Liver (tissue), 9 donors: ENCODE measurements around the gene MPZL2. TPM values are rescaled to one million over a fixed set of nuclear protein-coding genes. Genes with fewer than 3 reads are reported as not detected.

Source experiments
- DNase-seq: peaks from one replicate; pipeline ENCODE4 v3.0.0-alpha.2; 2017; ENCODE audit warnings: low spot score
- H3K27ac ChIP-seq, 2 donors: one replicate each; pipeline ENCODE4 v1.7.0; 2013; ENCODE audit warnings: inconsistent platforms in 2 of 2, low read length in 2 of 2, control low read depth in 1 of 2, low read depth in 1 of 2, mild to moderate bottlenecking in 1 of 2
- H3K27me3 ChIP-seq, 4 donors: one replicate each; pipeline versions ENCODE4 v1.6.1 to v1.7.0; 2013; ENCODE audit warnings: low read length in 3 of 4, inconsistent platforms in 1 of 4, mild to moderate bottlenecking in 1 of 4, moderate library complexity in 1 of 4; ENCODE audit not compliant: control insufficient read depth in 4 of 4, insufficient read depth in 4 of 4
- H3K36me3 ChIP-seq, 4 donors: one replicate each; pipeline versions ENCODE4 v1.6.1 to v1.7.0; 2013; ENCODE audit warnings: low read length in 3 of 4, mild to moderate bottlenecking in 3 of 4, low read depth in 1 of 4, moderate library complexity in 1 of 4; ENCODE audit not compliant: control insufficient read depth in 4 of 4, insufficient read depth in 3 of 4
- H3K4me1 ChIP-seq, 4 donors: one replicate each; pipeline versions ENCODE4 v1.6.1 to v1.7.0; 2013; ENCODE audit warnings: low read length in 3 of 4, mild to moderate bottlenecking in 3 of 4, moderate library complexity in 1 of 4; ENCODE audit not compliant: control insufficient read depth in 4 of 4, insufficient read depth in 4 of 4
- H3K4me3 ChIP-seq, 3 donors: one replicate each; pipeline versions ENCODE4 v1.6.1 to v1.7.0; 2013; ENCODE audit warnings: low read length in 3 of 3, control low read depth in 1 of 3, low read depth in 1 of 3, mild to moderate bottlenecking in 1 of 3
- H3K9ac ChIP-seq, 2 donors: one replicate each; pipeline ENCODE4 v1.7.0; 2013; ENCODE audit warnings: low read length in 2 of 2, mild to moderate bottlenecking in 2 of 2, moderate library complexity in 2 of 2, control low read depth in 1 of 2, low read depth in 1 of 2
- H3K9me3 ChIP-seq, 4 donors: one replicate each; pipeline versions ENCODE4 v1.6.1 to v1.7.0; 2013; ENCODE audit warnings: low read length in 3 of 4; ENCODE audit not compliant: control insufficient read depth in 4 of 4
- ATF3 ChIP-seq: IDR thresholded peaks from 2 replicates; pipeline ENCODE4 v1.6.1; 2016; ENCODE audit warnings: antibody characterized with exemption
- CTCF ChIP-seq: fragments of 150-350 bp; IDR thresholded peaks from 2 replicates; pipeline ENCODE4 v1.5.1; 2017; ENCODE audit warnings: improper control_type of control experiment, low read depth, low read length; ENCODE audit not compliant: missing input control
- EGR1 ChIP-seq, 2 donors: IDR thresholded peaks; 2 replicates each; pipeline ENCODE4 v1.6.1; 2016 to 2018; ENCODE audit warnings: antibody characterized with exemption in 2 of 2, low read depth in 2 of 2
- FOXA1 ChIP-seq: IDR thresholded peaks from 2 replicates; pipeline ENCODE4 v1.6.1; 2016; ENCODE audit warnings: antibody characterized with exemption
- FOXA2 ChIP-seq: IDR thresholded peaks from 2 replicates; pipeline ENCODE4 v1.6.1; 2016; ENCODE audit warnings: antibody characterized with exemption
- GABPA ChIP-seq, 2 donors: IDR thresholded peaks in 1 of 2; conservative IDR thresholded peaks in 1 of 2; 2 replicates each; pipeline ENCODE4 v1.6.1; 2016; ENCODE audit warnings: antibody characterized with exemption in 2 of 2, mild to moderate bottlenecking in 1 of 2, moderate library complexity in 1 of 2
- HNF4A ChIP-seq, 2 donors: conservative IDR thresholded peaks; 2 replicates each; pipeline ENCODE4 v1.6.1; 2016; ENCODE audit warnings: antibody characterized with exemption in 2 of 2, mild to moderate bottlenecking in 2 of 2
- HNF4G ChIP-seq: IDR thresholded peaks from 2 replicates; pipeline ENCODE4 v1.6.1; 2016; ENCODE audit warnings: antibody characterized with exemption
- JUND ChIP-seq, 2 donors: IDR thresholded peaks; 2 replicates each; pipeline ENCODE4 v1.6.1; 2016; ENCODE audit warnings: antibody characterized with exemption in 2 of 2
- MAX ChIP-seq: IDR thresholded peaks from 2 replicates; pipeline ENCODE4 v1.6.1; 2016; ENCODE audit warnings: antibody characterized with exemption
- NR2F2 ChIP-seq: IDR thresholded peaks from 2 replicates; pipeline ENCODE4 v1.6.1; 2016; ENCODE audit warnings: antibody characterized with exemption
- RAD21 ChIP-seq, 2 donors: IDR thresholded peaks; 2 replicates each; pipeline ENCODE4 v1.6.1; 2016; ENCODE audit warnings: antibody characterized with exemption in 2 of 2, mild to moderate bottlenecking in 2 of 2
- REST ChIP-seq: IDR thresholded peaks from 2 replicates; pipeline ENCODE4 v1.6.1; 2016; ENCODE audit warnings: antibody characterized with exemption, mild to moderate bottlenecking
- RXRA ChIP-seq, 2 donors: IDR thresholded peaks; 2 replicates each; pipeline ENCODE4 v1.6.1; 2017 to 2018; ENCODE audit warnings: antibody characterized with exemption in 2 of 2, mild to moderate bottlenecking in 1 of 2
- SP1 ChIP-seq: IDR thresholded peaks from 2 replicates; pipeline ENCODE4 v1.6.1; 2018; ENCODE audit warnings: antibody characterized with exemption, mild to moderate bottlenecking
- TAF1 ChIP-seq: conservative IDR thresholded peaks from 2 replicates; pipeline ENCODE4 v1.6.1; 2016; ENCODE audit warnings: antibody characterized with exemption, mild to moderate bottlenecking
- YY1 ChIP-seq: IDR thresholded peaks from 2 replicates; pipeline ENCODE4 v1.6.1; 2016; ENCODE audit warnings: antibody characterized with exemption, mild to moderate bottlenecking
- ZBTB33 ChIP-seq: IDR thresholded peaks from 2 replicates; pipeline ENCODE4 v1.6.1; 2016; ENCODE audit warnings: antibody characterized with exemption
- WGBS: extraction: QIAGEN DNeasy Blood & Tissue Kit; methylation state at CpG from one replicate; pipeline ENCODE4 v1.1.7; 2013; 5-methylcytosine and 5-hydroxymethylcytosine counted together
- polyA plus RNA-seq, 2 donors: library from polyadenylated mRNA; stranded (reverse) in 1 of 2; unstranded in 1 of 2; fragments of 200-250 nt in 1 of 2; fragments of >200 nt in 1 of 2; fragmentation: Nextera tagmentation in 1 of 2; extraction: Ambion mirVana in 1 of 2; gene quantifications; one replicate each; pipeline versions ENCODE4 v1.2.1 to v1.2.3, GENCODE V29; 2013 to 2015
- total RNA-seq, 2 donors: library from RNA; depleted of rRNA; stranded (reverse); fragments of >200 nt; gene quantifications; one replicate each; pipeline ENCODE4 v1.2.3, GENCODE V29; 2014
- donor health status: healthy.
- donor health status: healthy.
- donor health status: healthy.
- donor health status: healthy.
- donor health status: healthy.

MPZL2 gene
- total and polyA plus RNA-seq, 4 donors, result 8.4 to 17.2 (median 11.9) TPM

- H3K9me3 ChIP-seq, result no peaks in the 10 kb centered on the region
- peaks cover 2% of the 10 kb centered on the region in 4 donors for H3K36me3 ChIP-seq
- no peak overlapping the region for H3K27ac ChIP-seq
- no peak overlapping the region for H3K9ac ChIP-seq
- no peaks in the 10 kb centered on the region for H3K27me3 ChIP-seq
- WGBS, result 75% methylated on average over 3 of the region's 3 CpGs
- no peak for TF ChIP-seq GABPA (IDR thresholded peaks at IDR 0.05 in 1 of 2, conservative IDR thresholded peaks at IDR 0.05 in 1 of 2)
- peaks cover 0 to 3% (median under 1%) of the 10 kb centered on the region in 4 donors for H3K4me1 ChIP-seq
- DNase-seq, result no peak
- H3K4me3 ChIP-seq, result peak overlapping the region in 2 of 3 donors; percentile 82 to 91
Measured at GRCh38 chr11:118252688-118253087, 11.4 kb downstream of the MPZL2 start.

GRCh38 chr11:118251858-118252652 is 12.0 kb downstream of the MPZL2 start, which contains the start of gene MPZL3:
TSS of gene MPZL3 (minus strand) at chr11:118252365. CDS start at chr11:118252294, 71 bp downstream.
- H3K27me3 ChIP-seq, result no peaks in the 10 kb centered on the region
- WGBS, result 3% methylated on average over 33 of the region's 33 CpGs
- TF ChIP-seq YY1, result peak; percentile 97
- TF ChIP-seq NR2F2, result no peak
- TF ChIP-seq RXRA (IDR thresholded peaks at IDR 0.05), result peak in 1 of 2 donors; percentile 31
- no peak for TF ChIP-seq RAD21 (IDR thresholded peaks at IDR 0.05)
- no peak for TF ChIP-seq CTCF
- no peak for TF ChIP-seq ZBTB33
- TF ChIP-seq TAF1, result no peak
- no peak for TF ChIP-seq REST
- TF ChIP-seq GABPA (IDR thresholded peaks at IDR 0.05 in 1 of 2, conservative IDR thresholded peaks at IDR 0.05 in 1 of 2), result peak; percentile 94 to 99
- TF ChIP-seq JUND (IDR thresholded peaks at IDR 0.05), result no peak
- TF ChIP-seq HNF4A (conservative IDR thresholded peaks at IDR 0.05), result no peak
- no peak for TF ChIP-seq ATF3
- no peak for TF ChIP-seq EGR1 (IDR thresholded peaks at IDR 0.05; ENCODE audit: low read depth in 2 of 2)
- TF ChIP-seq FOXA2, result peak; percentile 18
- TF ChIP-seq HNF4G, result no peak
- no peak for TF ChIP-seq FOXA1
- no peak for TF ChIP-seq SP1
- TF ChIP-seq MAX, result peak; percentile 45
- peak; percentile 81 for DNase-seq
- no peaks in the 10 kb centered on the region for H3K9me3 ChIP-seq
- peak within 1 kb of the TSS; percentile 40 to 73 for H3K9ac ChIP-seq
- H3K4me1 ChIP-seq, result peaks cover 3 to 7% (median 4%) of the 10 kb centered on the region in 4 donors
- peak within 1 kb of the TSS; percentile 82 to 98 (median 91) for H3K4me3 ChIP-seq
- peak within 1 kb of the TSS; percentile 95 for H3K27ac ChIP-seq
- peaks cover under 1 to 2% (median 1%) of the 10 kb centered on the region in 4 donors for H3K36me3 ChIP-seq
